Right forelimb (tissue), 1 donor: ENCODE measurements around the gene GTF2F2.
"Not testable (repeated sequence)": the region's sequence is repeated elsewhere in the genome, so short reads cannot be mapped to it uniquely, and the experiment has no call there.

ENCODE experiments used
- DNase-seq: peaks from one replicate; pipeline ENCODE4 v3.0.0-alpha.2; 2018

Gene GTF2F2

GRCh38 chr13:45219123-45219891, 99.0 kb downstream of the GTF2F2 start:
- DNase-seq = no peak

- no peak for DNase-seq
Measured at GRCh38 chr13:45219938-45220375, 99.6 kb downstream of the GTF2F2 start.

- DNase-seq = no peak
Measured at GRCh38 chr13:45220403-45220802, 100.1 kb downstream of the GTF2F2 start.

GRCh38 chr13:45222516-45222915, 102.2 kb downstream of the GTF2F2 start:
- DNase-seq = no peak

- no peak for DNase-seq
Measured at GRCh38 chr13:45222919-45223318, 102.6 kb downstream of the GTF2F2 start.

GRCh38 chr13:45224176-45224575, 103.9 kb downstream of the GTF2F2 start:
- no peak for DNase-seq

- DNase-seq = no peak
Measured at GRCh38 chr13:45225370-45225769, 105.1 kb downstream of the GTF2F2 start.

- DNase-seq = no peak
Measured at GRCh38 chr13:45226024-45226423, 105.7 kb downstream of the GTF2F2 start.

- no peak for DNase-seq
Measured at GRCh38 chr13:45228002-45228401, 107.7 kb downstream of the GTF2F2 start.

- DNase-seq = no peak
Measured at GRCh38 chr13:45229172-45229571, 108.9 kb downstream of the GTF2F2 start.

- DNase-seq = no peak
Measured at GRCh38 chr13:45231305-45231704, 111.0 kb downstream of the GTF2F2 start.

GRCh38 chr13:45231722-45232121, 111.4 kb downstream of the GTF2F2 start:
- no peak for DNase-seq

- DNase-seq = no peak
Measured at GRCh38 chr13:45232591-45232990, 112.3 kb downstream of the GTF2F2 start.

GRCh38 chr13:45238945-45239795, 118.9 kb downstream of the GTF2F2 start:
- no peak for DNase-seq

- no peak for DNase-seq
Measured at GRCh38 chr13:45240143-45240542, 119.8 kb downstream of the GTF2F2 start.

- DNase-seq = no peak
Measured at GRCh38 chr13:45242070-45242469, 121.8 kb downstream of the GTF2F2 start.

- no peak for DNase-seq
Measured at GRCh38 chr13:45242524-45242923, 122.2 kb downstream of the GTF2F2 start.

GRCh38 chr13:45243077-45243476, 122.8 kb downstream of the GTF2F2 start:
- no peak for DNase-seq

- not testable (repeated sequence) for DNase-seq
Measured at GRCh38 chr13:45244736-45245135, 124.4 kb downstream of the GTF2F2 start.

GRCh38 chr13:45249662-45250061, 129.4 kb downstream of the GTF2F2 start:
- no peak for DNase-seq

GRCh38 chr13:45254396-45254795, 134.1 kb downstream of the GTF2F2 start:
- DNase-seq = no peak

- no peak for DNase-seq
Measured at GRCh38 chr13:45255247-45255987, 135.1 kb downstream of the GTF2F2 start.

GRCh38 chr13:45256254-45256653, 135.9 kb downstream of the GTF2F2 start:
- DNase-seq = no peak
